Fibroblast of mammary gland (primary cell): ENCODE results near the gene SPANXN1.
A peak's percentile ranks its signal among the peaks of the same experiment; 100 is the strongest.
"Not testable (repeated sequence)": the region's sequence is repeated elsewhere in the genome, so short reads cannot be mapped to it uniquely, and the experiment has no call there.

Experiments
- DNase-seq: peaks from one replicate; pipeline ENCODE4 v3.0.0-alpha.2; 2010; ENCODE audit warnings: low read depth
- H3K4me3 ChIP-seq: 2 replicates; pipeline ENCODE4 v1.5.1; 2011; ENCODE audit warnings: low read depth, mild to moderate bottlenecking, low read length, moderate library complexity; ENCODE audit not compliant: control insufficient read depth
- TF ChIP-seq, protein P1 (sequence below): conservative IDR thresholded peaks from 2 replicates; pipeline ENCODE4 v1.5.1; 2011; ENCODE audit warnings: low read depth, low read length, inconsistent platforms; ENCODE audit not compliant: control insufficient read depth, insufficient read depth

The SPANXN1 gene, protein sequence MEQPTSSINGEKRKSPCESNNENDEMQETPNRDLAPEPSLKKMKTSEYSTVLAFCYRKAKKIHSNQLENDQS

DNA sequence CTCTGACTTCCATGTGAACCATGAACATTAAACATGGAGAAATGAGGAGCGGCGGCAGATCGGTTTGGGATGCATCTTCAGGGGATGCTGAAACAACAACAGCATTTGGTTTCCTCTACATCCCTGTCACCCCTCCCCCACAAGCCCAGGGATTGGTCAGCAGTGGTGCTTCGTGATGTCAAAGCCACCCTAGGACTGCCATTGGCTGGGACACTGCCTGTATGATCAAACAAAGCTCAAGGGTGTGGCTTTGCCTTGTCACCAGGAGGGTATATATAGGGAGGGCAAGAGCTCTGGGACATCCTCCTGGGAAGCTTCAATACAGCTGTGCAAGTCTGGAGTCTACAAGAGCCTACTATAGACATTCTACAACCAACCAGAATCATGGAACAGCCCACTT lies at the start of gene SPANXN1:
SPANXN1 (plus strand) TSS at position 301 of the 400 bp plus-strand sequence; CDS start at position 385, 84 bp downstream.
- DNase-seq, H3K4me3 ChIP-seq: not testable (repeated sequence)

DNA sequence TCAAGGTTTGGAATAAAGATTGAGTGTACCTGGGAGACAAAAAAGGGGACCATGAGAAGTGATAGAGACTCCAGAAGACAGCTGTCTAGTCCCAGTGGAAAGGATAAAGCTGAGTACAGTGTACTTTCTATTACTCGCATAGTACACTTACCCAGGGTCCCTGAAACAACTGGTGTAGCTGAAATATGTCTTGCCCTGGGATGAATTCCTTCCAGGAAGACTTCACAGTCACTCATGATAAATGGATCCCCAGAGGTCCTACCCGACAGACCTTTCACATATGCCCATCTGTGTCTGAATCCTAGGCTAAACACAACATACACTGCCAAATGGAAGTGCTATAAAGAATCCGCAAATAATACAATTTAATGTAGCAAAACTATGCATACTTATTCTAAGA lies 48.2 kb upstream of the SPANXN1 start:
- no peak for DNase-seq
- no peak overlapping the region for H3K4me3 ChIP-seq
- TF ChIP-seq, protein P1, sequence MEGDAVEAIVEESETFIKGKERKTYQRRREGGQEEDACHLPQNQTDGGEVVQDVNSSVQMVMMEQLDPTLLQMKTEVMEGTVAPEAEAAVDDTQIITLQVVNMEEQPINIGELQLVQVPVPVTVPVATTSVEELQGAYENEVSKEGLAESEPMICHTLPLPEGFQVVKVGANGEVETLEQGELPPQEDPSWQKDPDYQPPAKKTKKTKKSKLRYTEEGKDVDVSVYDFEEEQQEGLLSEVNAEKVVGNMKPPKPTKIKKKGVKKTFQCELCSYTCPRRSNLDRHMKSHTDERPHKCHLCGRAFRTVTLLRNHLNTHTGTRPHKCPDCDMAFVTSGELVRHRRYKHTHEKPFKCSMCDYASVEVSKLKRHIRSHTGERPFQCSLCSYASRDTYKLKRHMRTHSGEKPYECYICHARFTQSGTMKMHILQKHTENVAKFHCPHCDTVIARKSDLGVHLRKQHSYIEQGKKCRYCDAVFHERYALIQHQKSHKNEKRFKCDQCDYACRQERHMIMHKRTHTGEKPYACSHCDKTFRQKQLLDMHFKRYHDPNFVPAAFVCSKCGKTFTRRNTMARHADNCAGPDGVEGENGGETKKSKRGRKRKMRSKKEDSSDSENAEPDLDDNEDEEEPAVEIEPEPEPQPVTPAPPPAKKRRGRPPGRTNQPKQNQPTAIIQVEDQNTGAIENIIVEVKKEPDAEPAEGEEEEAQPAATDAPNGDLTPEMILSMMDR, result no peak

DNA sequence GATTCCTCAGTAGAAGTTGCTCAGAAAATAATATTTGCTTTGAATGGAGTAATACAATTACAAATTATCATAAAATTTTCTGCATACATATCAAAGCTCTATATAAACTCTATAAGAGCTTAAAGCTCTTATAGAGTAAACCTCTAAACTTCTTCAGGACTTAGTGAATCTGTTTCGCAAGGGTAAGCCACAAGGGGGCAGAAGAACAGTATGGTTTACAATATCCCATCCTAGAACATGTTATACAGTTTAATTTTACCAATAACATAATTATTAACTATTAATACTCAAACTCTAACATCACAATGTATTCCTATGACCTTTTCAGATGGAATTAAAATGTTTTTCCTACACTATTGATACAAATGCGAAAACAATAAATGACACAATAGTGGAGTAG lies 33.8 kb upstream of the SPANXN1 start:
- peak; percentile 12 for DNase-seq
- TF ChIP-seq, protein P1, result peak; percentile 37
- no peak overlapping the region for H3K4me3 ChIP-seq

DNA sequence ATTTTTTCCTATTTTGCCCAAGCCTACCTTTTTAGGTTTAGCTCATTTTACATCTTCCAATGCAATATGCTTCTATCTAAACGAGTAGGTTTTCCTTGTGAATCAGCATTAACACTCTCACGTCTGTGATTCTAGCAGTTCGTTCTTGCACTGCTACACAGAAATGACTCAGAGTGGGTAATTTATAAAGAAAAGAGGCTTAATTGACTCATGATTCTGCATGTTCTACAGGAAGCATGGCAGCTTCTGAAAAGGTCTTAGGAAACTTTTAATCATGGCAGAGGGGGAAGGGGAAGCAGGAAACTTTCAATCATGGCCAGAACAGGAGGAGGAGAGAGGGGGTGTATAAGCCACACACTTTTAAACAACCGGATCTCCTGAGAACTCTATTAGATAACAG lies 44.9 kb downstream of the SPANXN1 start:
- no peak for DNase-seq
- TF ChIP-seq, protein P1, result no peak

More for the DNA sequence above, 44.9 kb downstream of the SPANXN1 start:
- no peak overlapping the region for H3K4me3 ChIP-seq
